Omental fat pad (tissue), 4 donors: ENCODE data around the gene MAP3K6. TPM values are rescaled to one million over a fixed set of nuclear protein-coding genes. Genes with fewer than 3 reads are reported as not detected.

Experiments used
- ATAC-seq: fragments of 150-250 bp; one replicate; pipeline ENCODE4 v1.9.1; 2016; ENCODE audit warnings: mild to moderate bottlenecking, moderate library complexity; ENCODE audit not compliant: low FRiP score
- DNase-seq: peaks from one replicate; pipeline ENCODE4 v3.0.0-alpha.2; 2019; ENCODE audit warnings: low spot score
- total RNA-seq, 4 donors: library from RNA; depleted of rRNA; stranded (reverse); fragments of >200 nt; gene quantifications; one replicate each; pipeline ENCODE4 v1.1.0, GENCODE V29; 2016
- TF ChIP-seq, protein P1 (sequence below), 3 donors: fragments of 450-650 bp; IDR thresholded peaks; one replicate each; pipeline ENCODE4 v1.5.1; 2016 to 2017; ENCODE audit warnings: antibody characterized with exemption in 3 of 3, mild to moderate bottlenecking in 3 of 3, moderate library complexity in 2 of 3

Gene MAP3K6
- total RNA-seq, 4 donors from 2014 or later: 26.8 to 129 (median 43.4) TPM

DNA sequence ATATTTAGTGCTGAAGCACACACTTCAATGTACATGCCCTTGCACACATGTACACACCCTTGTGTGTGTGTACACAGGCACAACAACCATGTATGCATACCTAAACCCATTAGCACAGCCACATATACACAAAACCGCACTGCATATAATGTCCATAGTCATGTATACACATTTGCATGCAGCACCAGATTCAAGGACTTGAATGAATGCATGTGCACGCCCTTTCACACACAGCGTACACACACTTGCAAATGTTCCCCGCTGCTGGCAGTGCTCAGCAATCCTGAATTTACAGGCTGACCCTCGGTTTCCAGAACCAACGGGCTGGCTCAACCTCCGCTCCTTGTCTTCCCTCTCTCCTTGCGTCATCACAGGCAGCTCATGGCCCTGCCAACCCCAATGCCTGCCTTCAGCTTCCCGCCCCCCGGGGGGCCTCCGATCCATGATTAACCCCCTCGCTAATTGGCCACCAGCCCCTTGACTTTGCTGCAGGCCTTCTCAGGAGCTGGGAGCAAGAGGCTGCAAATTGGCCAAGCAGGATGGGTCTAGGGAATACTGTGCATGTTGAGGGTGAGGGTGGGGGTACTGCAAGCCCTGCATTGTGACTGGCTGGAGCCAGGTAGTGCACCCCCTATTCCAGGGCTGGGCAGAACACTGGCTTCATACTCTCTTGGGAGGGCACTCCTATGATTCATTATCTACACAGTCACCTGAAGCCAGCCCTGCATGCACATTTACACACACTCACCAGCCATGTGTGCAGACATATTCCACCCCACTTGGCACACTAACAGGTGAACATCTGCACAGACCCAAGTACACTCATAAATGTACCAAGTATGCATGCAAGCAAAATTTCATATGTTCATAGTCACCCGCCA lies 33.6 kb upstream of the MAP3K6 start:
- no peak for DNase-seq
- ATAC-seq: no peak
- TF ChIP-seq, protein P1, sequence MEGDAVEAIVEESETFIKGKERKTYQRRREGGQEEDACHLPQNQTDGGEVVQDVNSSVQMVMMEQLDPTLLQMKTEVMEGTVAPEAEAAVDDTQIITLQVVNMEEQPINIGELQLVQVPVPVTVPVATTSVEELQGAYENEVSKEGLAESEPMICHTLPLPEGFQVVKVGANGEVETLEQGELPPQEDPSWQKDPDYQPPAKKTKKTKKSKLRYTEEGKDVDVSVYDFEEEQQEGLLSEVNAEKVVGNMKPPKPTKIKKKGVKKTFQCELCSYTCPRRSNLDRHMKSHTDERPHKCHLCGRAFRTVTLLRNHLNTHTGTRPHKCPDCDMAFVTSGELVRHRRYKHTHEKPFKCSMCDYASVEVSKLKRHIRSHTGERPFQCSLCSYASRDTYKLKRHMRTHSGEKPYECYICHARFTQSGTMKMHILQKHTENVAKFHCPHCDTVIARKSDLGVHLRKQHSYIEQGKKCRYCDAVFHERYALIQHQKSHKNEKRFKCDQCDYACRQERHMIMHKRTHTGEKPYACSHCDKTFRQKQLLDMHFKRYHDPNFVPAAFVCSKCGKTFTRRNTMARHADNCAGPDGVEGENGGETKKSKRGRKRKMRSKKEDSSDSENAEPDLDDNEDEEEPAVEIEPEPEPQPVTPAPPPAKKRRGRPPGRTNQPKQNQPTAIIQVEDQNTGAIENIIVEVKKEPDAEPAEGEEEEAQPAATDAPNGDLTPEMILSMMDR (IDR thresholded peaks at IDR 0.05): no peak

GRCh38 chr1:27399251-27400025 lies 32.7 kb upstream of the MAP3K6 start:
- TF ChIP-seq, protein P1 (IDR thresholded peaks at IDR 0.05): no peak
- ATAC-seq: no peak
- DNase-seq: no peak

- ATAC-seq (no peak), DNase-seq (no peak)
- TF ChIP-seq, protein P1 (IDR thresholded peaks at IDR 0.05): no peak
These were observed 31.8 kb upstream of the MAP3K6 start for GRCh38 chr1:27398405-27399149.

DNA sequence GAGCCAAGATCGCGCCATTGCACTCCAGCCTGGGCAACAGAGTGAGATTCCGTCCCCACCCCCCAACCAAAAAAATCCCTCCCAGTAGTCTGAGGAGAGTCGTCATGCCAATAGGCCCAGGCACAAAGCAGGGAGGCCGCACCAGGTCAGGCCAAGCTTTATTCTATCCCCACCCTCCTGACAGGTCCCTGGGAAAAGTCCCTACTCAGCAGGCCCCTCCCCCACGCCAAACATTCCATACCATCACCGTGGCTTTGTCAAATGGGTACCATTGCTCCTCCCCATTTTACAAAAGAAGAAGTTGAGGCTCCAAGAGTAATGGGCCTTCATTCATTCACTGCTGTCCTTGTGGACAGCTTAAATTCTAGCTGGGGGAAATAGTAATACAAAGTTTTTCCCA lies 31.0 kb upstream of the MAP3K6 start:
- TF ChIP-seq, protein P1 (IDR thresholded peaks at IDR 0.05): no peak
- ATAC-seq (no peak), DNase-seq (no peak)

- no peak for DNase-seq
- no peak for ATAC-seq
- TF ChIP-seq, protein P1 (IDR thresholded peaks at IDR 0.05): no peak
These were observed 30.3 kb upstream of the MAP3K6 start for GRCh38 chr1:27397110-27397509.

GRCh38 chr1:27395441-27396195 lies 28.9 kb upstream of the MAP3K6 start:
- TF ChIP-seq, protein P1 (IDR thresholded peaks at IDR 0.05): peak in 2 of 3 donors; percentile 29 to 97
- ATAC-seq (no peak), DNase-seq (no peak)
